OCI-LY7 (cell line): Measurements from ENCODE around the gene GALNT6.

ENCODE experiments used
- CTCF ChIP-seq: fragments of 200-600 bp; sonication (generic); conservative IDR thresholded peaks from 2 replicates; pipeline ENCODE4 v1.5.1; 2014; ENCODE audit warnings: mild to moderate bottlenecking, antibody characterized with exemption, low read length, moderate library complexity, mixed read lengths
- EZH2phosphoT487 ChIP-seq: fragments of 200-600 bp; sonication (generic); IDR thresholded peaks from 2 replicates; pipeline ENCODE4 v1.6.1; 2018; ENCODE audit warnings: low read depth, borderline replicate concordance, mild to moderate bottlenecking, mixed run types, antibody characterized with exemption, low read length, moderate library complexity, mixed read lengths

- TF ChIP-seq CTCF (no peak), EZH2phosphoT487 (no peak)
Observed at GRCh38 chr12:51390457-51390856, 749 bp downstream of the GALNT6 start.
